ENCODE measurements around the gene METTL8.
A peak's percentile ranks its signal among the peaks of the same experiment; 100 is the strongest.

The METTL8 gene

DNA sequence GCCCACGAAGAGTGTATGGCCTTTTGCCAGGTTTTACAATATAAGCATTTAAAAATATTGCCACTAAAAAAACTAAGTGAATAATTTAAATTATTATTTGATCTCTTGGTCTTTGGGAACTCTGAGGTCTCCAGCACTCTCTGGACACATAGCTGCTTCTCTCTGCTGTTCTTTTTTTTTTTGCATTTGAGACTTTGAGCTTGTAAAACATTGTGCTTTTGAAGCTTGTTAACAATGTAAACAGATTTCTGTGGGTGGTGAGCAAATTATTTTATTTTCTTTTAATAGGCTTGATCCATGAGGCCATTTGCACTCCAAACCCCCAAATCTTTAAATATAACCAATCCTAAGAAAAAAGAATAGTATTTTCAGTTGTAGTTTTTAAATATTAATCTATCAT lies 42.2 kb upstream of the METTL8 start:
- H3K4me3 ChIP-seq (ENCODE audit: low read depth, low read length), result no peak overlapping the region
- TF ChIP-seq, protein P1, sequence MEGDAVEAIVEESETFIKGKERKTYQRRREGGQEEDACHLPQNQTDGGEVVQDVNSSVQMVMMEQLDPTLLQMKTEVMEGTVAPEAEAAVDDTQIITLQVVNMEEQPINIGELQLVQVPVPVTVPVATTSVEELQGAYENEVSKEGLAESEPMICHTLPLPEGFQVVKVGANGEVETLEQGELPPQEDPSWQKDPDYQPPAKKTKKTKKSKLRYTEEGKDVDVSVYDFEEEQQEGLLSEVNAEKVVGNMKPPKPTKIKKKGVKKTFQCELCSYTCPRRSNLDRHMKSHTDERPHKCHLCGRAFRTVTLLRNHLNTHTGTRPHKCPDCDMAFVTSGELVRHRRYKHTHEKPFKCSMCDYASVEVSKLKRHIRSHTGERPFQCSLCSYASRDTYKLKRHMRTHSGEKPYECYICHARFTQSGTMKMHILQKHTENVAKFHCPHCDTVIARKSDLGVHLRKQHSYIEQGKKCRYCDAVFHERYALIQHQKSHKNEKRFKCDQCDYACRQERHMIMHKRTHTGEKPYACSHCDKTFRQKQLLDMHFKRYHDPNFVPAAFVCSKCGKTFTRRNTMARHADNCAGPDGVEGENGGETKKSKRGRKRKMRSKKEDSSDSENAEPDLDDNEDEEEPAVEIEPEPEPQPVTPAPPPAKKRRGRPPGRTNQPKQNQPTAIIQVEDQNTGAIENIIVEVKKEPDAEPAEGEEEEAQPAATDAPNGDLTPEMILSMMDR (IDR thresholded peaks at IDR 0.05; ENCODE audit: insufficient read depth, low read length, missing control alignments), result no peak
- CTCF ChIA-PET, result no interaction called here
- no peak for DNase-seq (ENCODE audit: low read depth, low spot score)
- POLR2A ChIA-PET, result no interaction called here

DNA sequence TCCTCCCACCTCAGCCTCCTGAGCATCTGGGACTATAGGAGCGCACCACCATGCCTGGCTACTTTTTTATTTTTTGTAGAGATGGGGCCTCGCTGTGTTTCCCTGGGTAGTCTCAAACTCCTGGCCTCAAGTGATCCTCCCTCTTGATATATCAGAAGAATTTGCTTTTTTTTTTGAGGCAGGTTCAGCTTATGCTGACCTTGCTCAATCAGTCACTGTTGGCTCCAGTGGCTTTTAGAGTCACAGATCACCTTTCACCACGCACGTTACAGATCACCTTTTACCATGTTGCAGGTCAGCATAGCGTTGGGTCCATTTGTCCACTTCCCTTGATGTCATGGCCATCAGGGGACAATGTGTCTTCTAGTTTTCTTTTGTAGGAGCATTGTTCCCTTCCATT lies 36.3 kb upstream of the METTL8 start:
- no peak overlapping the region for H3K4me3 ChIP-seq (ENCODE audit: low read depth, low read length)
- no peak for DNase-seq (ENCODE audit: low read depth, low spot score)
- TF ChIP-seq, protein P1 (IDR thresholded peaks at IDR 0.05; ENCODE audit: insufficient read depth, low read length, missing control alignments), result no peak
- POLR2A ChIA-PET, result no interaction called here
- CTCF ChIA-PET, result no interaction called here

DNA sequence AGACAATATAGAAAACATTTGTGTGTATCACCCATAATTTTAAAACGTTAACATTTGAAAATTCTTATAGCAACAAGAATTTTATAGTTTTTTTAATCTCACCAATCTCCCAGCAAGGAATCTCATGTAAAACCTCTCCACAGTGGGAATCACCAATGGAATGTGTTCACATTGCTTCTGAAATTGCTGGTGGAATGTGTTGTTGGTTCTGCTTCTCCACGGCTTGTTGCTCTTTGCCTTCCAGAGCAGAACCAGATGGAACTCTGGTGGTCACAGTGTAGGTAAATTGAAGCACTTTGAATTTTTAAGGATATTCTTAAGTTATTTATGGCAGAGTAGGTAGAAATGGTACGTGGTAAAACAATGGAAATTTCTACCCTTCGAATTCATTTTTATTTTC lies 35.4 kb upstream of the METTL8 start:
- TF ChIP-seq, protein P1 (IDR thresholded peaks at IDR 0.05; ENCODE audit: insufficient read depth, low read length, missing control alignments), result no peak
- H3K4me3 ChIP-seq (ENCODE audit: low read depth, low read length), result no peak overlapping the region
- ChIA-PET CTCF (no interaction called here), POLR2A (no interaction called here)
- DNase-seq (ENCODE audit: low read depth, low spot score), result peak; percentile 49

DNA sequence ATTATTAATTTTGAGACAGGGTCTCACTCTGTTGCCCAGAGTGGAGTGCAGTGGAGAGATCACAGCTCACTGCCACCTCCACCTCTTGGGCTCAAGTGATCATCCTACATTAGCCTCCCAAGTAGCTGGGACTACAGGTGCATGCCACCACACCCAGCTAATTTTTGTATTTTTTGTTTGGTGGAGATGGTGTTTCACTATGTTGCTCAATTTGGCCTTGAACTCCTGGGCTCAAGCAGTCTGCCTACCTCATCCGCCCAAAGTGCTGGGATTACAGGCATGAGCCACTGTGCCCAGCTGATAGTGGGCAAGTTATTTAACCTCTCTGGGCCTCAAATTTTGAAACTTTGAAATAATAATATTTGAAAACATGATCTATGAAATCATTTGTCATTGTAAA lies 26.7 kb upstream of the METTL8 start:
- H3K4me3 ChIP-seq (ENCODE audit: low read depth, low read length), result no peak overlapping the region
- DNase-seq (ENCODE audit: low read depth, low spot score), result no peak
- TF ChIP-seq, protein P1 (IDR thresholded peaks at IDR 0.05; ENCODE audit: insufficient read depth, low read length, missing control alignments), result no peak
- POLR2A ChIA-PET, result no interaction called here
- CTCF ChIA-PET, result no interaction called here

DNA sequence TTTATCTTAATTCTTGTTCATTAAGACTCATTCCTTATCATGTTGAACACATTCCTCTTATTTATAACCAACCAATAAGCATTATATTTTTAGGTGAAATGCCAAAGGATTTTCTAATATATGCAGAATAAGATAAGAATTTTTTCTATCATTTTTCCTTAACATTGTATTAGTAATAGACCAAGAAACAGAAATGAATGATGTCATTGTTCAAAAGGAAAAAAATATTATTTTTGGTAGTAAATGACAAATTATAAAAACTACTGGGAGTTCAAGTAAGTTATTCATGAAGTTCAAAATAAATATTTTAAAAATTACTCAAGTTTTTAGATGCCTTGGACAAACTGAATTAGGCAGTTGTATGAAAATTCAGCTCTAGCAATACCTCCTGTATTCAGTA lies 25.7 kb upstream of the METTL8 start:
- ChIA-PET CTCF (no interaction called here), POLR2A (no interaction called here)
- no peak overlapping the region for H3K4me3 ChIP-seq (ENCODE audit: low read depth, low read length)
- TF ChIP-seq, protein P1 (IDR thresholded peaks at IDR 0.05; ENCODE audit: insufficient read depth, low read length, missing control alignments), result no peak
- no peak for DNase-seq (ENCODE audit: low read depth, low spot score)

DNA sequence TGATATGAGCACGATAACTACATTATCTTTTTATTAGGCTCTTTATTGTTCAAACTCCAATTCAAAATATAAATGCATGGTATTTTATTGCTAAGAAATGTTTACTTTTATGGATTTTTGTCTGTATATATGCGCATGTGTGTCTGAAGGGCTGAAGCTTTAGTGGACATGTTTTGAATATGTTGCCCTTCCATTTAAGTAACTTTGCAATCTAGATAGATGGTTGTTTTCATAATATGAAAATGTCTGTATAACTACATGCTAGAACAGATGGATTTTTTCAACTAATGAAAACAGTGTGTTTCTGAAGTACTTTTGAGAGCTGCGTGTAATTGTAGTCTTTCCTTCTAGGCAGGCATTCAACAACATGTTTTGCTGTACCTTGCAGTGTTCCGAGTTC lies 19.0 kb upstream of the METTL8 start:
- ChIA-PET CTCF (interaction anchor here (0.7 kb wide), 1 partner anchor 480 kb away, joined by 3 read pairs; no protein-coding TSS in a partner anchor), POLR2A (no interaction called here)
- no peak overlapping the region for H3K4me3 ChIP-seq (ENCODE audit: low read depth, low read length)
- TF ChIP-seq, protein P1 (IDR thresholded peaks at IDR 0.05; ENCODE audit: insufficient read depth, low read length, missing control alignments), result no peak
- DNase-seq (ENCODE audit: low read depth, low spot score), result no peak
